Urinary bladder (tissue), 4 donors: ENCODE results near the gene THAP5. TPM values are rescaled to one million over a fixed set of nuclear protein-coding genes. Genes with fewer than 3 reads are reported as not detected.
A peak's percentile ranks its signal among the peaks of the same experiment; 100 is the strongest.
"Not testable (repeated sequence)": the region's sequence is repeated elsewhere in the genome, so short reads cannot be mapped to it uniquely, and the experiment has no call there.

Experiments
- DNase-seq: peaks from one replicate; pipeline ENCODE4 v3.0.0-alpha.2; 2015; ENCODE audit errors: extremely low spot score
- H3K27ac ChIP-seq: one replicate; pipeline ENCODE4 v1.5.1; 2013; ENCODE audit warnings: low read depth, mild to moderate bottlenecking, moderate library complexity
- H3K36me3 ChIP-seq: one replicate; pipeline ENCODE4 v1.6.1; 2013; ENCODE audit warnings: mild to moderate bottlenecking, moderate library complexity; ENCODE audit not compliant: insufficient read depth
- H3K4me1 ChIP-seq: one replicate; pipeline ENCODE4 v1.6.1; 2013; ENCODE audit warnings: mild to moderate bottlenecking, moderate library complexity; ENCODE audit not compliant: insufficient read depth
- H3K4me3 ChIP-seq: one replicate; pipeline ENCODE4 v1.5.1; 2013; ENCODE audit warnings: low read depth, low read length
- WGBS: extraction: QIAGEN DNeasy Blood & Tissue Kit; methylation state at CpG from one replicate; pipeline ENCODE4 v1.1.7; 2013; 5-methylcytosine and 5-hydroxymethylcytosine counted together
- polyA plus RNA-seq: library from polyadenylated mRNA; stranded (reverse); fragments of 200-250 nt; gene quantifications from one replicate; pipeline ENCODE4 v1.2.3, GENCODE V29; 2013
- total RNA-seq: library from RNA; depleted of rRNA; stranded (reverse); fragments of >200 nt; gene quantifications from one replicate; pipeline ENCODE4 v1.2.3, GENCODE V29; 2014
- donor health status: healthy with polysubstance abuse.
- donor health status: healthy.

Gene THAP5
- total and polyA plus RNA-seq, 2 donors: 13.2 to 66.2 TPM

DNA sequence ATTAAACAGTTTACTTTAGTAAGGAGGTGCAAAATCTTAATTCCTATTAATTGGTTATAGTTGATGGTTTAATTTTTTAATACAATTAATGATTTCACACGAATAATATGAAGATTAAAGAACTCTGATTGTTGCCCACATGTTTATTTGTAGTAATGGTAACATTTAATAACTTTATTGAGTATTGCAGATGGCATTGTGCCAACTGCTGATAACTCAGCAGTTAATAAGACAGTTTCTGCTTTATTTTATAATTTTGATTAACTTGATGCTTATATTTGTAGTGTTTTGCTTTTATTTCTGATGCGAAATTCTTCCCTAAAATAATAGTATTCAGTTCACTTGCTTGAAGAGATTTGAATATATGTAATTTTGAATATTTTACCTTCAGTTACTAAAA lies 3.0 kb upstream of the THAP5 start:
- WGBS: 95% methylated on average over 2 of the region's 2 CpGs
- DNase-seq: no peak
- Histone ChIP-seq H3K36me3 (peaks cover 2% of the 10 kb centered on the region), H3K4me3 (no peak overlapping the region), H3K4me1 (no peaks in the 10 kb centered on the region), H3K27ac (no peak overlapping the region)

DNA sequence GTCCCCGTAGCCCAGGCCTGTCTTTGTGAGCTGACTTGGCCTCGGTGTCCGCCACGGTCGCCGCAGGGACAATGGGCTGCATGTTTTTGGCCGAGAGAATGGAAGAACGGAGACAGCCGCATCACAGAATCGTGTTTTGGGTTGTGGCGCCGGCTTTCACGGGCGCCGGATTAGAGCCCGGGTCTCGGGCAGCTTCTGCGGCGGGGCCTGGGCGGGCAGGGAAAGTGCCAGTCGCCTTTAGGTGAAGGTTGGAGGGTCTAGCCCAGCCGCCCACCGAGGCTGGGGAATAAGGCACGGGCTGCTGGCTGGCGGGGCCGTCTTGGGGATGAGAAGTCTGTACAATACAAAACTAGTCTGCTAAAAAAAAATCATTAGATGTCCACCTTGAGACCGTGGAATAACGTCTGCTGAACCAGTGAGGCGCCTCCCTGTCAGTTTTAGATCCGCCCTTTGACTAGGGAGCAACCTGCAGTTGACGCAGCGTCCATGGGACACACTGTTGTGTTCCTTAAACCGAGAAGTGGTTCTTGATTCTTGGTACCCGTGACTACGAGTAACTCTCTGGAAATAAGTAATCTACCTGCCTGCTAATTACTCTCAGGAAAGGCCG lies 745 bp upstream of the THAP5 start:
- DNase-seq: peak; percentile 14
- Histone ChIP-seq H3K27ac (peak overlapping the region; percentile 93), H3K36me3 (peaks cover 2% of the 10 kb centered on the region), H3K4me3 (peak overlapping the region; percentile 83), H3K4me1 (no peaks in the 10 kb centered on the region)
- under 1% methylated on average over 36 of the region's 36 CpGs for WGBS

DNA sequence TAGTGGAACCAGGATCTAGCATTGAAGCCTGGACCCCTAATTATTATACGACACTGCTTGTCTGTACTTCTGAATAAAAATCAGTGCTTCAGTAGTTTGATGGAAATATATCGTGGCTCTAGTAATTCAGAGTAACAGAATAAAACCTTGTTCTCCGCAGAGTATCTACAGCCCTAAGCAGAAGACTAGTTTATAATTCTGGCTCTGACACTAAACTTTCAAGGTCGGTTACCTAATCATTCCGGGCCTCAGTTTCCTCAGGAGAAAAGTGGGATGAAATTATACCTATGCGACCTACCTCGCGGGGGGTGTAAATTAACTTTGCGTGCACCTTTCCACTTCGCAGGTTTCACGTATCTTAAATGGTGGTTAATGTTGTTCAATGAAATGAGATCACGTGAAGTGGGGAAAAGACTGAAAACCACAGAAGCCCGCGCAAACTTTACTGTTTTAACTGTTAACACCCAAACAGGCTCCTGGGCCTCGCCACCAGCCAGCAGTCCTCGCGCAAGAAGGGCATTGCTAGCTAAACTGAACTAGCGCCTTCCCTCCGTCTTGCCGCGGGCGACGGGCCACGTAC lies 615 bp downstream of the THAP5 start:
- Histone ChIP-seq H3K27ac (peak overlapping the region; percentile 78), H3K4me1 (no peaks in the 10 kb centered on the region), H3K36me3 (no peaks in the 10 kb centered on the region), H3K4me3 (peak overlapping the region; percentile 83)
- peak; percentile 7 for DNase-seq
- WGBS: 10% methylated on average over 24 of the region's 24 CpGs

DNA sequence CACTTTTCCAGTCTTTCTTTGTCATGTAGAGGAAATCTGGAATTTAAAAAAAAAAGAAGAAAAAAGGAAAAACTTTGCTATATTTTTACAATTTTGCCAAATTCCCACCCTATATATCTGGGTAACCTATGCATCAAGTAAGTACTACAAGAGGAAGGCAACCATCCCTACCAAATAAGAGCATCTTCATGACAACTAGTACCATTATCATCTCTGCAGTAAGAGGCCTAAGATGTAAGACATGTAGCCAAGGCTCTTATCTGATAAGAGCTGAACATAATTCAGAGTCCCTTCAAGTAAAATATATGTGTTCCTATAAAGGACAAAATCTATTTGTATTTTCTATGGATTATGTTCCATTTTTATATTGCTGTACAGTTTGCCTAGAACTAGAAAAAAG lies 3.5 kb downstream of the THAP5 start:
- H3K4me3 ChIP-seq: no peak overlapping the region
- H3K4me1 ChIP-seq: no peaks in the 10 kb centered on the region
- no peak overlapping the region for H3K27ac ChIP-seq
- no peaks in the 10 kb centered on the region for H3K36me3 ChIP-seq
- no peak for DNase-seq

DNA sequence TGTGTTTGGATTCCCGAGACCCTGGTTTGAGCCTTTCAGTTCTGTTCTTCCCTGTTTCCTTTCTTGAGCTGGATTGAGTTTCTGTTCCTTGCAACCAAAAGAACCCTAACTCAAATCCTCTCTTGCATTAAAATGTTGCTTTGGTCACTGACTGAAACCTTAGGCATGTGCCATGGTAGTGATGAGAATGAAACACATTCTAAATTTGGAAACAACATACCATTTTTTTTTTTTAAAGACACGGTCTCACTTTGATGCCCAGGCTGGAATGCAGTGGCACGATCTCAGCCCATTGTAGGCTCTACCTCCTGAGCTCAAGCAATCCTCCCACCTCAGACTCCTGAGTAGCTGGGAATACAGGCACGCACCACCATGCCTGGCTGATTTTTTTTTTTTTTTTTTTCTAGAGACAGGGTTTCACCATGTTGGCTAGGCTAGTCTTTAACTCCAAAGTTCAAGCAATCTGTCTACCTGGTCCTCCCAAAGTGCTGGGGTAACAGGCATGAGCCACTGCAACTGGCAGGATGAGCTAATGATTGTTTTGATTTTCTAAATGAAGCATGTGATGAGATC lies 8.4 kb downstream of the THAP5 start:
- H3K4me1 ChIP-seq: no peaks in the 10 kb centered on the region
- 92% methylated on average over 4 of the region's 4 CpGs for WGBS
- no peak overlapping the region for H3K4me3 ChIP-seq
- DNase-seq: no peak
- H3K27ac ChIP-seq: no peak overlapping the region
- H3K36me3 ChIP-seq: no peaks in the 10 kb centered on the region

DNA sequence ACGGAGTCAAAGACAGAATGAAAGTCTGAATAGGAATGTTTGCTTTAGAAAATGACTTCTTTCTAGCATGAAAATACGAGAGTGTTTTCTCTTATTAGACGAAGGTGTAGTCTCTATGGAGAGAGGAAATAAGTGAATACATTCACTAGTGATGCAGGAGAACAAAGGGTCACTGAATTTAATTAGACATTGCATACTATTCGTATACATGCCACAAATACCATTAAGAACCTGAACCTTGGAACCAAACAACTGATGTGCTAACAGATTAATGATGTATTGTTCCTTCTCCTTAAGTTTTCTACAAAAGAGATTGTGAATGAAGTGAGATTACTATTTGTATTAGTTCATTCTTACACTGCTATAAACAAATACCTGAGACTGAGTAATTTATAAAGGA lies 10.3 kb downstream of the THAP5 start:
- no peak for DNase-seq
- Histone ChIP-seq H3K36me3 (no peaks in the 10 kb centered on the region), H3K27ac (no peak overlapping the region), H3K4me3 (no peak overlapping the region), H3K4me1 (no peaks in the 10 kb centered on the region)
- WGBS: 87% methylated on average over 4 of the region's 4 CpGs

DNA sequence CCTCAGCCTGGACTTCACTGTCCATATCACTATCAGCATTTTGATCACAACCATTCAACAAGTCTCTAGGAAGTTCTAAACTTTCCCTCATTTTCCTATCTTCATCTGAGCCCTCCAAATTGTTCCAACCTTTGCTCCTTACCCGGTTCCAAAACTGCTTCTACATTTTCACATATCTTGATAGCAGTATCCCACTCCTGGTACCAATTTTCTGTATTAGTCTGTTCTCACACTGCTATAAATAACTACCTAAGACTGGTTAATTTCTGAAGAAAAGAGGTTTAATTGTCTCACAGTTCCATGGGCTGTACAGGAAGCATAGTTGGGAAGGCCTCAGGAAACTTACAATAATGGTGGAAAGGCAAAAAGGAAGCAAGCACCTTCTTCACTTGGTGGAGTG lies 11.9 kb downstream of the THAP5 start:
- DNase-seq: no peak
- no peak overlapping the region for H3K27ac ChIP-seq
- peaks cover 2% of the 10 kb centered on the region for H3K36me3 ChIP-seq
- no peaks in the 10 kb centered on the region for H3K4me1 ChIP-seq
- no peak overlapping the region for H3K4me3 ChIP-seq
- WGBS: 97% methylated on average over 1 of the region's 1 CpG

DNA sequence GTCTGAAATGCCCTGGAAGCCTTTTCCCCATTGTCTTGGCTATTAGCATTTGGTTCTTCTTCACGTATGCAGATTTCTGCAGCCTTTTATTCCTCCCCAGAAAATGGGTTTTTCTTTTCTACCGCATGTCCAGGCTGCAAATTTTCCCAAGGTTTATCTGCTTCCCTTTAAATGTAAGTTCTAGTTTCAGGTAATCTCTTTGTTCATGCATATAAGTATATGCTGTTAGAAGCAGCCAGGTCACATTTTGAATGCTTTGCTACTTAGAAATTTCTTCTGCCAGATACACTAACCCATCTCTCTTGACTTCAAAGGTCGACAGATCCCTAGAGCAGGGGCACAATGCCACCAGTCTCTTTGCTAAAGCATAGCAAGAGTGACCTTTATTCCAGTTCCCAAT lies 12.3 kb downstream of the THAP5 start:
- H3K27ac ChIP-seq: no peak overlapping the region
- peaks cover 2% of the 10 kb centered on the region for H3K36me3 ChIP-seq
- WGBS: 95% methylated on average over 3 of the region's 3 CpGs
- DNase-seq: no peak
- H3K4me1 ChIP-seq: no peaks in the 10 kb centered on the region
- H3K4me3 ChIP-seq: no peak overlapping the region

DNA sequence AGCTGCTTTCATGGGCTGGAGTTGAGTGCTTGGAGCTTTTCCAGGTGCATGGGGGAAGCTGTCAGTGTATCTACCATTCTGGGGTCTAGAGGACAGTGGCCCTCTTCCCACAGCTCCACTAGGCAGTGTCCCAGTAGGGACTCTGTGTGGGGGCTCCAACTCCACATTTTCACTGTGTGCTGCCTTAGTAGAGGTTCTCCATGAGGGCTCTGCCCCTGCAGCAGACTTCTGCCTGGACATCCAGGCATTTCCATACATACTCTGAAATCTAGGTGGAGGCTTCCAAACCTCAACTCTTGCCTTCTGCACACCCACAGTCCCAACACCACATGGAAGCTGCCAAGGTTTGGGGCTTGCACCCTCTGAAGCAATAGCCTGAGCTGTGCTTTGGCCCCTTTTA lies 12.8 kb downstream of the THAP5 start:
- not testable (repeated sequence) for H3K27ac ChIP-seq

DNA sequence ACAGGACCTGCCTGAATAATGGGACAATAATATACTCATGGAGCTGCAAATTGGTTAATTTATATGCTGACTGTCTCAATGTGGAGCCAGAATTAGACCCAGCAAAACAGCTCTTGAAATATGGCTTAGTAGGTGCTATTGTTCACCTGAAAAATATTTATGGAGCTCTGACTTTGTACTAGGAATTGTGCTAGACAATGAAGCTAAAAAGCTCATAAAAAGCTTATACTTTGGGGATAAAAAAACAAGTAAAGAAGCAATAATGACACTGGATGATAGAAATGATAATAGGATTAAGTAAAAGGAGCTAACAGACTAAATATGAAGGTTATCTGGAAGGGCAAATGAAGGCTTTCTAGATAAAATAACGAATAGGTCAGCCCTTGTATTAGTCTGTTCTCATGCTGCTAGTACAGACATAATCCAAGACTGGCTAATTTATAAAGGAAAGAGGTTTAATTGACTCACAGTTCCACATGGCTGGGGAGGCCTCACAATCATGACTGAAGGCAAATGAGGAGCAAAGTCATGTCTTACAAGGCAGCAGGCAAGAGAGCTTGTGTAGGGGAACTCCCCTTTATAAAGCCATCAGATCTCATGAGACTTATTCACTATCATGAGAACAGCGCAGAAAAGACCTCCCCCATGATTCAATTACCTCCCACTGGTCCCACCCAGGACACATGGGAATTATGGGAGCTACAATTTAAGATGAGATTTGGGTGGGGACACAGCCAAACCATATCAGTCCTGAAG lies 21.2 kb downstream of the THAP5 start:
- not testable (repeated sequence) for H3K27ac ChIP-seq, H3K4me3 ChIP-seq, H3K36me3 ChIP-seq, DNase-seq, H3K4me1 ChIP-seq
- WGBS: 76% methylated on average over 2 of the region's 2 CpGs

More for the DNA sequence above, 12.8 kb downstream of the THAP5 start:
- H3K36me3 ChIP-seq, DNase-seq, H3K4me3 ChIP-seq, H3K4me1 ChIP-seq: not testable (repeated sequence)

DNA sequence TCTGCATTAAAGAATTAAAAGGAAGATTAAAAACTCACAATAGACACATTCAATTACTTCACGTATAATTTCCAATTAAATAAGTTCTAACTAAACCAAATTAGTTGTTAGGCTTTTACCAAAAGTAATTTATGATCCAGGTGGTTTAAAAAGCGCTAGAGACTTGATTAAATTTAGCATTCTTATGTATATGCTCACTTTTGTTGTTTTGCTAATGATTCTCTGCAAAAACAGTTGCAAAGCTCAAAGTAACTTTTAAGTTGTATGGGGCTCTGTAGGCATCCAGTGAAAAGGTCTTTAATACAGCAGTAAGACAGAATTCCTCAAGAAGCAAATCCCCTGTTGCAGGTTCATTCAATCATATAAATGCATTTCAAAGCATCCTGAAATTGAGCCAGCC lies 28.0 kb downstream of the THAP5 start:
- no peaks in the 10 kb centered on the region for H3K36me3 ChIP-seq
- no peak for DNase-seq
- no peak overlapping the region for H3K4me3 ChIP-seq
- H3K27ac ChIP-seq: no peak overlapping the region
- 61% methylated on average over 2 of the region's 2 CpGs for WGBS
- no peaks in the 10 kb centered on the region for H3K4me1 ChIP-seq

DNA sequence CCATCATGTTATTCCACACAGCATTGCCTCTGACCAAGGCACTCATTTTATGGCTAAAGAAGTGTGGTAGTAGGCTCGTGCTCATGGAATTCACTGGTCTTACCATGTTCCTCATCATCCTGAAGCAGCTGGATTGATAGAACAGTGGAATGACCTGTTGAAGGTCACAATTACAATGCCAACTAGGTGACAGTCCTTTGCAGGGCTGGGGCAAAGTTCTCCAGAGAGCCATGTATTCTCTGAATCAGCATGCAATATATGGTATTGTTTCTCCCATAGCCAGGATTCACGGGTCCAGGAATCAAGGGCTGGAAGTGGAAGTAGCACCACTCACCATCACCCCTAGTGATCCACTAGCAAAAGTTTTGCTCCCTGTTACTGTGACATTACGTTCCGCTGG lies 30.8 kb downstream of the THAP5 start:
- H3K4me1 ChIP-seq, DNase-seq, H3K36me3 ChIP-seq, H3K4me3 ChIP-seq, H3K27ac ChIP-seq: not testable (repeated sequence)
- WGBS: 88% methylated on average over 4 of the region's 4 CpGs

DNA sequence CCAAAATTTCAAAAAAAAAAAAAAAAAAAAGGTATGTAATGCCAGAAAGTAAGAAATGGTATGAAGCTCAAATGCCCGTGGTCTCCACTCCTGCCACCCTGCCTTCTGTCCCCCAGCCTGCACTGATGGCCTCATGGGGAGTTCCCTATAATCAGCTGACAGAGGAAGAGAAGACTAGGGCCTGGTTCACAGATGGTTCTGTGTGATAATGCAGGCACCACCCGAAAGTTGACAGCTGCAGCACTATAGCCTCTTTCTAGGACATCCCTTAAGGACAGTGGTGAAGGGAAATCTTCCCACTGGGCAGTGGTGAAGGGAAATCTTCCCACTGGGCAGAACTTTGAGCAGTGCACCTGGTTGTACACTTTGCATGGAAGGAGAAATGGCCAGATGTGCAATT lies 31.3 kb downstream of the THAP5 start:
- not testable (repeated sequence) for H3K4me3 ChIP-seq, H3K4me1 ChIP-seq, DNase-seq, H3K27ac ChIP-seq, H3K36me3 ChIP-seq
- 53% methylated on average over 2 of the region's 2 CpGs for WGBS

DNA sequence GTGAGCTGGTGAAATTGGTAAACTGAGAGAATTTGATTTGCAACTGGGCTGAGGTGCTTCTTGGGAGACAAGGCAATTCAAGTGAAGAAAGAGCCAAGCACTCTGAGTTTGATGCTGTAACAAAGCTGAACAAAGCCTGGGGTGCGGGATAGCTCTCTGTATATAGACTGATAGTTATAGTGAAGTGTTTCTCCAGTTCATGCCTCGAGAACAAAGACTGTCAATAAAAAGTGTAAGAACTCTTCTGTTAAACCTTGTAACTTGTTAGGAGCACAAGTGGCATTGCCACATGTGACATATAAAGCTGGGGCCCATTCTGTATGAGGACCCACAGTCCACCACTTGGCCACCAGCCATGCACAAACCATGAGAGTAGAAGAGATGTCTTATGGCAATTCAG lies 32.3 kb downstream of the THAP5 start:
- H3K4me1 ChIP-seq: no peaks in the 10 kb centered on the region
- H3K4me3 ChIP-seq: no peak overlapping the region
- DNase-seq: no peak
- 81% methylated on average over 2 of the region's 2 CpGs for WGBS
- H3K27ac ChIP-seq: no peak overlapping the region
- H3K36me3 ChIP-seq: no peaks in the 10 kb centered on the region
